ENCODE data around the gene LRPPRC.
"Not testable (repeated sequence)": the region's sequence is repeated elsewhere in the genome, so short reads cannot be mapped to it uniquely, and the experiment has no call there.

Gene LRPPRC

GRCh38 chr2:43977677-43978375 lies 18.0 kb downstream of the LRPPRC start:
- DNase-seq = no peak

- DNase-seq = no peak
Observed at GRCh38 chr2:43960921-43961320, 34.9 kb downstream of the LRPPRC start.

- DNase-seq = no peak
Observed at GRCh38 chr2:43958397-43959275, 37.2 kb downstream of the LRPPRC start.

GRCh38 chr2:43950383-43951008 lies 45.3 kb downstream of the LRPPRC start:
- DNase-seq = no peak

- no peak for DNase-seq
Observed at GRCh38 chr2:43948370-43948769, 47.4 kb downstream of the LRPPRC start.

GRCh38 chr2:43946685-43947084 lies 49.1 kb downstream of the LRPPRC start:
- DNase-seq = no peak

- no peak for DNase-seq
Observed at GRCh38 chr2:43945439-43945838, 50.4 kb downstream of the LRPPRC start.

GRCh38 chr2:43944915-43945314 lies 50.9 kb downstream of the LRPPRC start:
- DNase-seq = no peak

GRCh38 chr2:43943809-43944452 lies 51.9 kb downstream of the LRPPRC start:
- DNase-seq = no peak

- no peak for DNase-seq
Observed at GRCh38 chr2:43943323-43943722, 52.5 kb downstream of the LRPPRC start.

GRCh38 chr2:43942881-43943280 lies 52.9 kb downstream of the LRPPRC start:
- no peak for DNase-seq

GRCh38 chr2:43941966-43942365 lies 53.8 kb downstream of the LRPPRC start:
- no peak for DNase-seq

GRCh38 chr2:43941359-43941758 lies 54.4 kb downstream of the LRPPRC start:
- DNase-seq = no peak

GRCh38 chr2:43939695-43940256 lies 56.0 kb downstream of the LRPPRC start:
- DNase-seq = no peak

- DNase-seq = no peak
Observed at GRCh38 chr2:43937269-43937820, 58.4 kb downstream of the LRPPRC start.

- no peak for DNase-seq
Observed at GRCh38 chr2:43934567-43934966, 61.2 kb downstream of the LRPPRC start.

GRCh38 chr2:43931293-43931692 lies 64.5 kb downstream of the LRPPRC start:
- DNase-seq = no peak

- DNase-seq = no peak
Observed at GRCh38 chr2:43927442-43927841, 68.3 kb downstream of the LRPPRC start.

- DNase-seq = no peak
Observed at GRCh38 chr2:43925431-43925830, 70.4 kb downstream of the LRPPRC start.

- no peak for DNase-seq
Observed at GRCh38 chr2:43924463-43924862, 71.3 kb downstream of the LRPPRC start.

- DNase-seq = not testable (repeated sequence)
Observed at GRCh38 chr2:43911136-43911790, 84.5 kb downstream of the LRPPRC start.

Data from bone marrow (tissue), 2 donors.